DOHH2 (cell line): ENCODE measurements around the gene OBSCN.

Source experiments
- EZH2phosphoT487 ChIP-seq: fragments of 200-600 bp; sonication (generic); IDR thresholded peaks from 2 replicates; pipeline ENCODE4 v1.6.1; 2017; ENCODE audit warnings: borderline replicate concordance, mild to moderate bottlenecking, antibody characterized with exemption, low read length, moderate library complexity, mixed read lengths
- TF ChIP-seq, protein P1 (sequence below): fragments of 200-600 bp; sonication (generic); IDR thresholded peaks from one replicate; pipeline ENCODE4 v1.5.1; 2014; ENCODE audit warnings: antibody characterized with exemption, mild to moderate bottlenecking, low read depth, low read length; ENCODE audit not compliant: poor library complexity, severe bottlenecking

DNA sequence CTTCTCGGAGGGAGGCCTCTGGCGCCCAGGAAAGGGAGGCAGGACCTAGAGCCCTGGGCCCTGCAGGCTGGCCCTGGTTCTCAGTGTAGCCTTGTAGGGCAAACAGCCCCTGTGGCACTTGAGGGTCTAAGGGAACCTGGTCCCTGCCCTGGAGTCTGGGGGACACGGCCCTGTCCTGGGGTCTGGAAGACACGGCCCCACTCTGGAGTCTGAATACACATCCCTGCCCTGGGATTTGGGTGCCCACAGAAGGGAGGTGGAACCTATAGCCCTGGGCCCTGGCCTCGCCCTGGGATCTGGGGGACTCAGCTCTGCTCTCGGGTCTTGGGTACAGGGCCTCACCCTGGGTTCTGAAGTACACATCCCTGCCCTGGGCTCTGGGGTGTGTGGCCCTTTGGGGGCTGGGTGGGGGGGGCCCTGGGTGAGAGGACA is 97.9 kb downstream of the OBSCN start:
- TF ChIP-seq, protein P1, sequence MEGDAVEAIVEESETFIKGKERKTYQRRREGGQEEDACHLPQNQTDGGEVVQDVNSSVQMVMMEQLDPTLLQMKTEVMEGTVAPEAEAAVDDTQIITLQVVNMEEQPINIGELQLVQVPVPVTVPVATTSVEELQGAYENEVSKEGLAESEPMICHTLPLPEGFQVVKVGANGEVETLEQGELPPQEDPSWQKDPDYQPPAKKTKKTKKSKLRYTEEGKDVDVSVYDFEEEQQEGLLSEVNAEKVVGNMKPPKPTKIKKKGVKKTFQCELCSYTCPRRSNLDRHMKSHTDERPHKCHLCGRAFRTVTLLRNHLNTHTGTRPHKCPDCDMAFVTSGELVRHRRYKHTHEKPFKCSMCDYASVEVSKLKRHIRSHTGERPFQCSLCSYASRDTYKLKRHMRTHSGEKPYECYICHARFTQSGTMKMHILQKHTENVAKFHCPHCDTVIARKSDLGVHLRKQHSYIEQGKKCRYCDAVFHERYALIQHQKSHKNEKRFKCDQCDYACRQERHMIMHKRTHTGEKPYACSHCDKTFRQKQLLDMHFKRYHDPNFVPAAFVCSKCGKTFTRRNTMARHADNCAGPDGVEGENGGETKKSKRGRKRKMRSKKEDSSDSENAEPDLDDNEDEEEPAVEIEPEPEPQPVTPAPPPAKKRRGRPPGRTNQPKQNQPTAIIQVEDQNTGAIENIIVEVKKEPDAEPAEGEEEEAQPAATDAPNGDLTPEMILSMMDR: no peak
- TF ChIP-seq EZH2phosphoT487: no peak
